Left lung (tissue), 10 donors: Measurements from ENCODE around the gene H1-8. TPM values are rescaled to one million over a fixed set of nuclear protein-coding genes. Genes with fewer than 3 reads are reported as not detected.

ENCODE experiments used
- ATAC-seq: fragments of 200-7000 bp; cut with Tn5 transposase; one replicate; pipeline ENCODE4 v1.9.1; 2020; ENCODE audit warnings: moderate library complexity
- DNase-seq, 4 donors: peaks; one replicate each; pipeline ENCODE4 v3.0.0-alpha.2; 2013 to 2020
- H3K27ac ChIP-seq, 2 donors: fragments of 200-600 bp; sonication (generic) in 1 of 2; one replicate each; pipeline versions ENCODE4 v1.5.0 to v1.8.0; 2020 to 2021
- H3K27me3 ChIP-seq, 2 donors: fragments of 200-600 bp; sonication (generic) in 1 of 2; one replicate each; pipeline versions ENCODE4 v1.5.0 to v1.8.0; 2020 to 2021
- H3K36me3 ChIP-seq, 2 donors: fragments of 200-600 bp; sonication (generic) in 1 of 2; one replicate each; pipeline versions ENCODE4 v1.5.0 to v1.8.0; 2020 to 2021
- H3K4me1 ChIP-seq, 2 donors: fragments of 200-600 bp; one replicate each; pipeline ENCODE4 v1.8.0; 2021
- H3K4me3 ChIP-seq, 2 donors: fragments of 200-600 bp; sonication (generic) in 1 of 2; one replicate each; pipeline versions ENCODE4 v1.5.0 to v1.8.0; 2020 to 2021; ENCODE audit warnings: mild to moderate bottlenecking in 1 of 2
- H3K9me3 ChIP-seq, 2 donors: fragments of 200-600 bp; sonication (generic) in 1 of 2; one replicate each; pipeline versions ENCODE4 v1.5.0 to v1.8.0; 2020 to 2021
- CTCF ChIP-seq, 2 donors: fragments of 200-600 bp; sonication (generic) in 1 of 2; IDR thresholded peaks; one replicate each; pipeline versions ENCODE4 v1.5.0 to v1.8.0; 2021; ENCODE audit warnings: antibody characterized with exemption in 2 of 2
- intact Hi-C, 2 donors: fragments of 100-400 bp; cut with DNase I; formaldehyde crosslinking; loops; one replicate each; pipeline versions ENCODE4 v1.11.2 to v1.14.2; 2022
- polyA plus RNA-seq, 6 donors: library from polyadenylated mRNA; unstranded; fragments of 120-200 nt; gene quantifications; one replicate each; pipeline ENCODE4 v1.2.1, GENCODE V29; 2013; ENCODE audit not compliant: insufficient read length in 6 of 6
- total RNA-seq, 2 donors: library from RNA; stranded (reverse); fragmentation: NEBNext Ultra II Directional; extraction: Animal tissue kit (Norgen Biotek cat#: 25700); gene quantifications; one replicate each; pipeline ENCODE4 v1.2.1, GENCODE V29; 2021
- donor health status: DM: no; HTN: yes; CAD: no.
- donor health status: DM: no; HTN: no; CAD: no.

Gene H1-8
- total and polyA plus RNA-seq, 8 donors, result not detected

GRCh38 chr3:129505341-129505740 lies 37.6 kb upstream of the H1-8 start:
- no peak for DNase-seq
- no peaks in the 10 kb centered on the region for H3K9me3 ChIP-seq
- peaks cover 0 to 73% of the 10 kb centered on the region in 2 donors for H3K36me3 ChIP-seq
- H3K4me1 ChIP-seq, result peaks cover 0 to 9% of the 10 kb centered on the region in 2 donors
- intact Hi-C loops, result no loop called here
- TF ChIP-seq CTCF (IDR thresholded peaks at IDR 0.05), result no peak
- no peak for ATAC-seq
- H3K4me3 ChIP-seq, result no peak overlapping the region
- no peak overlapping the region for H3K27ac ChIP-seq
- no peaks in the 10 kb centered on the region for H3K27me3 ChIP-seq

GRCh38 chr3:129506231-129506742 lies 36.7 kb upstream of the H1-8 start:
- H3K27me3 ChIP-seq, result no peaks in the 10 kb centered on the region
- peaks cover 0 to 3% of the 10 kb centered on the region in 2 donors for H3K4me1 ChIP-seq
- peaks cover 0 to 77% of the 10 kb centered on the region in 2 donors for H3K36me3 ChIP-seq
- no peak for TF ChIP-seq CTCF (IDR thresholded peaks at IDR 0.05)
- no peak overlapping the region for H3K27ac ChIP-seq
- ATAC-seq (no peak), DNase-seq (no peak)
- intact Hi-C loops, result no loop called here
- H3K9me3 ChIP-seq, result no peaks in the 10 kb centered on the region
- no peak overlapping the region for H3K4me3 ChIP-seq

- DNase-seq (no peak), ATAC-seq (peak; percentile 43)
- H3K9me3 ChIP-seq, result no peaks in the 10 kb centered on the region
- H3K4me3 ChIP-seq, result no peak overlapping the region
- no peak for TF ChIP-seq CTCF (IDR thresholded peaks at IDR 0.05)
- peaks cover 0 to 3% of the 10 kb centered on the region in 2 donors for H3K4me1 ChIP-seq
- intact Hi-C loops, result no loop called here
- H3K27ac ChIP-seq, result peak overlapping the region in 1 of 2 donors; percentile 7
- peaks cover 0 to 76% of the 10 kb centered on the region in 2 donors for H3K36me3 ChIP-seq
- no peaks in the 10 kb centered on the region for H3K27me3 ChIP-seq
These were observed 35.7 kb upstream of the H1-8 start for GRCh38 chr3:129507181-129507831.

- no peak overlapping the region for H3K4me3 ChIP-seq
- H3K9me3 ChIP-seq, result no peaks in the 10 kb centered on the region
- no peaks in the 10 kb centered on the region for H3K4me1 ChIP-seq
- no peak for TF ChIP-seq CTCF (IDR thresholded peaks at IDR 0.05)
- peaks cover 0 to 61% of the 10 kb centered on the region in 2 donors for H3K36me3 ChIP-seq
- no peak overlapping the region for H3K27ac ChIP-seq
- H3K27me3 ChIP-seq, result no peaks in the 10 kb centered on the region
- ATAC-seq (no peak), DNase-seq (no peak)
- intact Hi-C loops, result no loop called here
These were observed 30.4 kb upstream of the H1-8 start for GRCh38 chr3:129512595-129512994.

- peaks cover 0 to 66% of the 10 kb centered on the region in 2 donors for H3K36me3 ChIP-seq
These were observed 29.3 kb upstream of the H1-8 start for GRCh38 chr3:129513705-129514104.

More at GRCh38 chr3:129513705-129514104, 29.3 kb upstream of the H1-8 start:
- H3K4me3 ChIP-seq, result no peak overlapping the region
- intact Hi-C loops, result no loop called here
- H3K27me3 ChIP-seq, result no peaks in the 10 kb centered on the region
- ATAC-seq (no peak), DNase-seq (no peak)
- H3K4me1 ChIP-seq, result no peaks in the 10 kb centered on the region
- no peak overlapping the region for H3K27ac ChIP-seq
- no peaks in the 10 kb centered on the region for H3K9me3 ChIP-seq
- TF ChIP-seq CTCF (IDR thresholded peaks at IDR 0.05), result no peak
